IPS-NIHi7 (cell line): ENCODE measurements around the gene DENND1B.
"Not testable (repeated sequence)": the region's sequence is repeated elsewhere in the genome, so short reads cannot be mapped to it uniquely, and the experiment has no call there.

Experiments used
- DNase-seq: peaks from one replicate; pipeline ENCODE4 v3.0.0; 2012; ENCODE audit warnings: mixed read lengths; ENCODE audit errors: extremely low spot score

Gene DENND1B

GRCh38 chr1:197622371-197622770 lies 152.9 kb downstream of the DENND1B start:
- DNase-seq = no peak

GRCh38 chr1:197621761-197622160 lies 153.5 kb downstream of the DENND1B start:
- no peak for DNase-seq

DNA sequence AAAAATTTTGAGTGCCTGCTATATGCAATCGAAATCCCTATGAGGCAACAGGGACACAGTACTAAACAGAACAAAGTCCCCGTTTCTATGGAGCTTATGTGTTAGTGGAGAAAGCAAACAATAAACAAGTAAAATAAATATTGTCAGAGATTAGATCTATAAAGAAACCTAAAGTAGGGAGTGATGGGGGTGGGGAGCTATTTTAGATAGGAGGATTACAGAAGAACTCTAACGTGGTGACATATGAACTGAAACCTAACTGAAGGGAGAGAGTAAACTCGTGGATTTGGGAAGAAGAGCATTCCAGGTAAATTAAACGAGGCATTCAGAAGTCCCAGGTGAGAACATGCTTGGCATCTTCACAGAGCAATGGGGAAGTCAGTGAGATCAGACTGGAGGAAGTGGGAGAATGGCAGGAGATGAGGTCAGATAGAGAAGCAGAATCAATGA lies 154.5 kb downstream of the DENND1B start:
- DNase-seq = no peak

DNA sequence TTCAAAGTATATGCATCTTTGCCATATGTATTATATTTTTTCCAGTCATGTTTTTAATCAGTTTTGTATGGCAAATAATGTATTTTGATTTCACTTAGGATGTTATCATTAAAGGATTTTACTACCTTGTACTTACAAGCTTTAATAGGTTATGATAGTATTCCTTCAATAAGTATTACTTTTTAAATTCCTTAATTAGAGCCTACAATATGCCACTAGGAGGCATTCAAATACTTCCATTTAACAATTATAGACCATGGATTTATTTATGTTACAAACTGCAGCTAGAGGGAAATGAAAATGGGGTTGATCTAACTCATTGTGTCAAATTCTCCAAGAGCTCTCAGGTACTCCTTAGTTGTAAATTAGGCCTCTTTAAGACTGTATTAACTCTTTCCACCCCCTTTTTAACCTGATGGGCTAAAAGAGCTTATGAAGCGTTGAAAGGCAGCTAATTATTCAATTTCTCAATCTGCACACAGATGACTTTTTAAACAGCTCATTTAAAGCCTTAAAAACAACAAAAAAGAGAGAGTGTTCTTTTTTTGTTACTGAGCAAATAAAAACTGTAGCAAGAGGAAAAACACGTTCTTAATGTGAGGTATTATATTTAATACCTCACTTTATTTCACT lies 156.2 kb downstream of the DENND1B start:
- no peak for DNase-seq

DNA sequence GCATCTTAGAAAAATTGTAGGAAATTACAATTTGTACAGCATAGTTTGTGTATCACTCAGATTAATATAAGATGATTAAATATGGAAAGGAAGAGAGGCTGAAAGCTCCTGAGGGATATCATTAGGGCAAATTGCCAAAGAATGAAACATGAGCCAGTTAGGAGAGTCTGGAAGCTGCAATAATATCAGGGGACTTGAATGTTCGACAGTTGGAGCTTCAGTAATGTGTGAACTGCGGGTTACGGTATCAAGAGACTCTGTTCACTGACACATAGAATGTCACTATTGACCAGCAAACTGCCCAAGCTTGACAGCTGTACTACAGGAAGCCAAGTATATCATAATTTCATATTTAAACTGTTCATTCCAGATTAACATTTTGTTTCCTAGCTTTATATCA lies 157.2 kb downstream of the DENND1B start:
- no peak for DNase-seq

GRCh38 chr1:197615693-197616011 lies 159.6 kb downstream of the DENND1B start:
- DNase-seq = no peak

GRCh38 chr1:197614916-197615692 lies 160.2 kb downstream of the DENND1B start:
- peak; percentile 22 for DNase-seq

GRCh38 chr1:197606168-197606845 lies 169.0 kb downstream of the DENND1B start:
- no peak for DNase-seq

DNA sequence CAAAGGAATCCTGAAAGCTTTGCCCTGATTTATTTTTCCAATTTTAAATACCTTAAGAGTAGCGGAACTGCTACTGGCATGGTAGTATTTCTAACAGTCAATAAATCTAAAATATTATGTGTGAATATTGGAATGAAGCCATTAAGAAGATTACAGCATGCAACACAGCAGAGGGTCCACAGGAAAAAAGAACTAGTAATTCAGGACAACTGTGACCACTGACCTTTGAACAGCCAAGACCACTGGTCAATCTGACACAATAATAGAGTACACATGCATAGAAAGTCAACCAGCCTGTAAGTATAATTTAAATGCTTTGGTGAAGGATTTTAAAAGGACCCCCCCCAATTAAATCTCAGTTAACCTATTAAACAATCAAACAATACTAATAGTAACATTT lies 171.0 kb downstream of the DENND1B start:
- no peak for DNase-seq

DNA sequence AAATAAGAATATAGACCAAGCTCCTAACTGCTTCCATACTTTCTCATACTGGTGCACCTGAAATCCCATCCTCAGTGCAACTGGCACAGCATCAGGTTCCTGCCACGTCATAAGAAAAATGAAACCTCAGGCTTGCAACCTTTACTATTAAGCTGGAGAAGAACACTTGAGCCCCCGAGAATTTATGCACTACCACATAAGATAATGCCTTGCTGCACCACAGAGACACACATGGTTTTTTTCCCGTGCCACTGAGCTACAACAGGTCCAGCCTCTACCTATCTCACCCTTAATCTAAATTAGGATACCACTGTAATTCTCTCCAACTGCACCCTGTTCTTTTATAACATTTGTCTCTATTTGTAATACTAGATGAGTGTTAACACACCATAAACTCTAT lies 174.5 kb downstream of the DENND1B start:
- DNase-seq = no peak

GRCh38 chr1:197599789-197600188 lies 175.5 kb downstream of the DENND1B start:
- no peak for DNase-seq

- no peak for DNase-seq
These were observed 176.3 kb downstream of the DENND1B start for GRCh38 chr1:197598935-197599334.

DNA sequence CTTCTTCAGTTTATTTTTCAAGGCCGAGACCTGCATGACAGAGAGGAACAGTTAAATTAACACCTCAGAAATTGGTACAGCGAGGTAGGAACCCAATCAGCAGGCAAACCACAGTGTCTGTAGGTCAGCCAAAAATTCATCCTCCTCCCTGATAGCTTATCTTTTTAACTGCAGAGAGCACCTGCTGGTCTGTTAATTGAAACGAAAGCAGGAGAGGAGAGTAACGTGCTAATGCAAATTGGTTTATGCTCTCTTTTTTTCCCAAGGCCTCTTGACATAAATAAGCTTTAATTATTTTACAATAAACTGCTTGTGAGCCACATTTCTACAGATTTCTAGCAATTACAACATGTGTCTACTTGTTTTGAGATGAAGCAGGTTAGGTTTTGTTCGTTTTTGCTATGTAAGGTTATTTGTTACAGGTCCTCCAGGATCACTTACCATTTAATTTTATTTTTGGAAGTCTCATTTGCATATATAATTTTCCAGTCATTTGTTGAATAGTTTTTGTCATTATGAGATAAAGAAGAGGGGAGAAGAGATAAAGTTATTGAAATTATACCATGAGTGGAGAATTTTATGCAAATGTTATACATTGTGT lies 179.9 kb downstream of the DENND1B start:
- peak; percentile 8 for DNase-seq

GRCh38 chr1:197590687-197591086 lies 184.6 kb downstream of the DENND1B start:
- DNase-seq = no peak

GRCh38 chr1:197585809-197586208 lies 189.5 kb downstream of the DENND1B start:
- DNase-seq = no peak

- no peak for DNase-seq
These were observed 197.7 kb downstream of the DENND1B start for GRCh38 chr1:197577580-197577979.

GRCh38 chr1:197575531-197575930 lies 199.7 kb downstream of the DENND1B start:
- not testable (repeated sequence) for DNase-seq

- no peak for DNase-seq
These were observed 203.1 kb downstream of the DENND1B start for GRCh38 chr1:197572169-197572568.

DNA sequence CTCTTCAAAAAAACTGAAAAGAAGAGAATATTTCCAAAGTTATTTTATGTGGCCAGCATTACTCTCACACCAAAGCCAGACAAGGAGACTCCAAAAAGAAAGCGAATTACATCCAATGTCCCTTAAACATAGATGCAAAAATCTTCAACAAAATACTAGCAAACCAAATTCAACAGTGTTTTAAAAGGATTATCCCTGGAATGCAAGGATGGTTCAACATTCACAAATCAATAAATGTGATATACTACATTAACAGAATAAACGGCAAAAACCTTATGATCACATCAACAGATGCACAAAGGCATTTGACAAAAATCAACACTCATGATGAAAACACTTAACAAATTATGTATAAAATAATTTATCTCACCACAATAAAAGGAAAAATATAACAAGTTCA lies 207.8 kb downstream of the DENND1B start:
- DNase-seq = no peak

GRCh38 chr1:197561041-197561440 lies 214.2 kb downstream of the DENND1B start:
- no peak for DNase-seq

GRCh38 chr1:197559655-197560054 lies 215.6 kb downstream of the DENND1B start:
- DNase-seq = no peak

- DNase-seq = no peak
These were observed 216.0 kb downstream of the DENND1B start for GRCh38 chr1:197559244-197559643.

DNA sequence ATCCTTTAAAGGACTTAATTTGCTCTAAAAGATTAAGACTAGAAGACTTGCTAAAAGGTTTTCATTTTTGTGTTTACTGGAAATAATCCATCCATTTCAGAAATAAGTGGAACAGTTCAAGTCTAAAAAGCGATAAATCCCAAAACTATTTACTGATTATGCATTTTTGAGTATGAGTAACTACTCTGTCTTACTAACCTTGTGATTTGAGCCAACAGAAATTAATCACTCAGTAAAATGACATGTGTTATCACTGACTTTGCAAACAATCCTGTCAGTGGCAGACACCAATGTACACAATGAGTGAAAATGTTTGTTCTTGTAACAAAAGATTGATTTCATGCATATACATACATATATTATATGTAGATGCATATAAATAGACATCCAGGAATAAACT lies 218.0 kb downstream of the DENND1B start:
- DNase-seq = no peak
